Liver (tissue), 9 donors: Measurements from ENCODE around the gene LRRC7. TPM values are rescaled to one million over a fixed set of nuclear protein-coding genes. Genes with fewer than 3 reads are reported as not detected.

ENCODE experiments used
- DNase-seq: peaks from one replicate; pipeline ENCODE4 v3.0.0-alpha.2; 2017; ENCODE audit warnings: low spot score
- H3K27ac ChIP-seq, 2 donors: one replicate each; pipeline ENCODE4 v1.7.0; 2013; ENCODE audit warnings: inconsistent platforms in 2 of 2, low read length in 2 of 2, control low read depth in 1 of 2, low read depth in 1 of 2, mild to moderate bottlenecking in 1 of 2
- H3K27me3 ChIP-seq, 4 donors: one replicate each; pipeline versions ENCODE4 v1.6.1 to v1.7.0; 2013; ENCODE audit warnings: low read length in 3 of 4, inconsistent platforms in 1 of 4, mild to moderate bottlenecking in 1 of 4, moderate library complexity in 1 of 4; ENCODE audit not compliant: control insufficient read depth in 4 of 4, insufficient read depth in 4 of 4
- H3K36me3 ChIP-seq, 4 donors: one replicate each; pipeline versions ENCODE4 v1.6.1 to v1.7.0; 2013; ENCODE audit warnings: low read length in 3 of 4, mild to moderate bottlenecking in 3 of 4, low read depth in 1 of 4, moderate library complexity in 1 of 4; ENCODE audit not compliant: control insufficient read depth in 4 of 4, insufficient read depth in 3 of 4
- H3K4me1 ChIP-seq, 4 donors: one replicate each; pipeline versions ENCODE4 v1.6.1 to v1.7.0; 2013; ENCODE audit warnings: low read length in 3 of 4, mild to moderate bottlenecking in 3 of 4, moderate library complexity in 1 of 4; ENCODE audit not compliant: control insufficient read depth in 4 of 4, insufficient read depth in 4 of 4
- H3K4me3 ChIP-seq, 3 donors: one replicate each; pipeline versions ENCODE4 v1.6.1 to v1.7.0; 2013; ENCODE audit warnings: low read length in 3 of 3, control low read depth in 1 of 3, low read depth in 1 of 3, mild to moderate bottlenecking in 1 of 3
- H3K9ac ChIP-seq, 2 donors: one replicate each; pipeline ENCODE4 v1.7.0; 2013; ENCODE audit warnings: low read length in 2 of 2, mild to moderate bottlenecking in 2 of 2, moderate library complexity in 2 of 2, control low read depth in 1 of 2, low read depth in 1 of 2
- H3K9me3 ChIP-seq, 4 donors: one replicate each; pipeline versions ENCODE4 v1.6.1 to v1.7.0; 2013; ENCODE audit warnings: low read length in 3 of 4; ENCODE audit not compliant: control insufficient read depth in 4 of 4
- EGR1 ChIP-seq, 2 donors: IDR thresholded peaks; 2 replicates each; pipeline ENCODE4 v1.6.1; 2016 to 2018; ENCODE audit warnings: antibody characterized with exemption in 2 of 2, low read depth in 2 of 2
- FOXA2 ChIP-seq: IDR thresholded peaks from 2 replicates; pipeline ENCODE4 v1.6.1; 2016; ENCODE audit warnings: antibody characterized with exemption
- GABPA ChIP-seq, 2 donors: IDR thresholded peaks in 1 of 2; conservative IDR thresholded peaks in 1 of 2; 2 replicates each; pipeline ENCODE4 v1.6.1; 2016; ENCODE audit warnings: antibody characterized with exemption in 2 of 2, mild to moderate bottlenecking in 1 of 2, moderate library complexity in 1 of 2
- HNF4G ChIP-seq: IDR thresholded peaks from 2 replicates; pipeline ENCODE4 v1.6.1; 2016; ENCODE audit warnings: antibody characterized with exemption
- JUND ChIP-seq, 2 donors: IDR thresholded peaks; 2 replicates each; pipeline ENCODE4 v1.6.1; 2016; ENCODE audit warnings: antibody characterized with exemption in 2 of 2
- RAD21 ChIP-seq, 2 donors: IDR thresholded peaks; 2 replicates each; pipeline ENCODE4 v1.6.1; 2016; ENCODE audit warnings: antibody characterized with exemption in 2 of 2, mild to moderate bottlenecking in 2 of 2
- SP1 ChIP-seq: IDR thresholded peaks from 2 replicates; pipeline ENCODE4 v1.6.1; 2018; ENCODE audit warnings: antibody characterized with exemption, mild to moderate bottlenecking
- TAF1 ChIP-seq: conservative IDR thresholded peaks from 2 replicates; pipeline ENCODE4 v1.6.1; 2016; ENCODE audit warnings: antibody characterized with exemption, mild to moderate bottlenecking
- WGBS: extraction: QIAGEN DNeasy Blood & Tissue Kit; methylation state at CpG from one replicate; pipeline ENCODE4 v1.1.7; 2013; 5-methylcytosine and 5-hydroxymethylcytosine counted together
- polyA plus RNA-seq, 2 donors: library from polyadenylated mRNA; stranded (reverse) in 1 of 2; unstranded in 1 of 2; fragments of 200-250 nt in 1 of 2; fragments of >200 nt in 1 of 2; fragmentation: Nextera tagmentation in 1 of 2; extraction: Ambion mirVana in 1 of 2; gene quantifications; one replicate each; pipeline versions ENCODE4 v1.2.1 to v1.2.3, GENCODE V29; 2013 to 2015
- total RNA-seq, 2 donors: library from RNA; depleted of rRNA; stranded (reverse); fragments of >200 nt; gene quantifications; one replicate each; pipeline ENCODE4 v1.2.3, GENCODE V29; 2014
- TF ChIP-seq, protein P1 (sequence below): IDR thresholded peaks from 2 replicates; pipeline ENCODE4 v1.6.1; 2016; ENCODE audit warnings: antibody characterized with exemption, mild to moderate bottlenecking
- TF ChIP-seq, protein P2 (sequence below): IDR thresholded peaks from 2 replicates; pipeline ENCODE4 v1.6.1; 2016; ENCODE audit warnings: antibody characterized with exemption
- TF ChIP-seq, protein P3 (sequence below): fragments of 150-350 bp; IDR thresholded peaks from 2 replicates; pipeline ENCODE4 v1.5.1; 2017; ENCODE audit warnings: improper control_type of control experiment, low read depth, low read length; ENCODE audit not compliant: missing input control
- TF ChIP-seq, protein P4 (sequence below): IDR thresholded peaks from 2 replicates; pipeline ENCODE4 v1.6.1; 2016; ENCODE audit warnings: antibody characterized with exemption
- TF ChIP-seq, protein P5 (sequence below): IDR thresholded peaks from 2 replicates; pipeline ENCODE4 v1.6.1; 2016; ENCODE audit warnings: antibody characterized with exemption
- donor health status: healthy.
- donor health status: healthy.
- donor health status: healthy.
- donor health status: healthy.
- donor health status: healthy.

LRRC7 gene
- total and polyA plus RNA-seq, 4 donors, result 0.08 to 1.1 (median 0.67) TPM

DNA sequence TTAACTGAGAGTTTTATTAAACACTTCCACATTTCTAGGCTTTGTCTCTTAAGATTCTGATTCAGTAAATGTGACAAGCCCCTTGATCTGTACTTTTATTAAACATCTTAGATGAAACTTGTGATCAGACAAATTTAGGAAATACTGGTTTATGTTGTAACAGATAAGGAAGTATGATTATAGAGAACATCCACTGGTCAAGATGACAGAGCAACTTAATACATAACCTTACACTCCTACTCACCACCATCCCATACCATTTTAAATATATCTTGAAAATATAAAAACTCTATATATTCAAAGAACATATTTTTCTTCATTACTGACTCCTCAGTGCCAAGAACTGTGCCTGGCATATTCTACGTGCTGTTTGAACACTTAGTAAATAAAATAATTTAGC is 420.2 kb downstream of the LRRC7 start:
- no peaks in the 10 kb centered on the region for H3K4me1 ChIP-seq
- no peaks in the 10 kb centered on the region for H3K9me3 ChIP-seq
- no peak overlapping the region for H3K9ac ChIP-seq
- no peak overlapping the region for H3K4me3 ChIP-seq
- H3K27me3 ChIP-seq, result peaks cover 0 to 2% (median 0%) of the 10 kb centered on the region in 4 donors
- no peaks in the 10 kb centered on the region for H3K36me3 ChIP-seq
- 58% methylated on average over 1 of the region's 1 CpG for WGBS
- DNase-seq, result no peak
- H3K27ac ChIP-seq, result no peak overlapping the region
- TF ChIP-seq, protein P1, sequence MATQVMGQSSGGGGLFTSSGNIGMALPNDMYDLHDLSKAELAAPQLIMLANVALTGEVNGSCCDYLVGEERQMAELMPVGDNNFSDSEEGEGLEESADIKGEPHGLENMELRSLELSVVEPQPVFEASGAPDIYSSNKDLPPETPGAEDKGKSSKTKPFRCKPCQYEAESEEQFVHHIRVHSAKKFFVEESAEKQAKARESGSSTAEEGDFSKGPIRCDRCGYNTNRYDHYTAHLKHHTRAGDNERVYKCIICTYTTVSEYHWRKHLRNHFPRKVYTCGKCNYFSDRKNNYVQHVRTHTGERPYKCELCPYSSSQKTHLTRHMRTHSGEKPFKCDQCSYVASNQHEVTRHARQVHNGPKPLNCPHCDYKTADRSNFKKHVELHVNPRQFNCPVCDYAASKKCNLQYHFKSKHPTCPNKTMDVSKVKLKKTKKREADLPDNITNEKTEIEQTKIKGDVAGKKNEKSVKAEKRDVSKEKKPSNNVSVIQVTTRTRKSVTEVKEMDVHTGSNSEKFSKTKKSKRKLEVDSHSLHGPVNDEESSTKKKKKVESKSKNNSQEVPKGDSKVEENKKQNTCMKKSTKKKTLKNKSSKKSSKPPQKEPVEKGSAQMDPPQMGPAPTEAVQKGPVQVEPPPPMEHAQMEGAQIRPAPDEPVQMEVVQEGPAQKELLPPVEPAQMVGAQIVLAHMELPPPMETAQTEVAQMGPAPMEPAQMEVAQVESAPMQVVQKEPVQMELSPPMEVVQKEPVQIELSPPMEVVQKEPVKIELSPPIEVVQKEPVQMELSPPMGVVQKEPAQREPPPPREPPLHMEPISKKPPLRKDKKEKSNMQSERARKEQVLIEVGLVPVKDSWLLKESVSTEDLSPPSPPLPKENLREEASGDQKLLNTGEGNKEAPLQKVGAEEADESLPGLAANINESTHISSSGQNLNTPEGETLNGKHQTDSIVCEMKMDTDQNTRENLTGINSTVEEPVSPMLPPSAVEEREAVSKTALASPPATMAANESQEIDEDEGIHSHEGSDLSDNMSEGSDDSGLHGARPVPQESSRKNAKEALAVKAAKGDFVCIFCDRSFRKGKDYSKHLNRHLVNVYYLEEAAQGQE, result no peak
- TF ChIP-seq SP1, result no peak
- TF ChIP-seq FOXA2, result no peak
- TF ChIP-seq, protein P2, sequence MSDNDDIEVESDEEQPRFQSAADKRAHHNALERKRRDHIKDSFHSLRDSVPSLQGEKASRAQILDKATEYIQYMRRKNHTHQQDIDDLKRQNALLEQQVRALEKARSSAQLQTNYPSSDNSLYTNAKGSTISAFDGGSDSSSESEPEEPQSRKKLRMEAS, result no peak
- no peak for TF ChIP-seq GABPA (IDR thresholded peaks at IDR 0.05 in 1 of 2, conservative IDR thresholded peaks at IDR 0.05 in 1 of 2)

DNA sequence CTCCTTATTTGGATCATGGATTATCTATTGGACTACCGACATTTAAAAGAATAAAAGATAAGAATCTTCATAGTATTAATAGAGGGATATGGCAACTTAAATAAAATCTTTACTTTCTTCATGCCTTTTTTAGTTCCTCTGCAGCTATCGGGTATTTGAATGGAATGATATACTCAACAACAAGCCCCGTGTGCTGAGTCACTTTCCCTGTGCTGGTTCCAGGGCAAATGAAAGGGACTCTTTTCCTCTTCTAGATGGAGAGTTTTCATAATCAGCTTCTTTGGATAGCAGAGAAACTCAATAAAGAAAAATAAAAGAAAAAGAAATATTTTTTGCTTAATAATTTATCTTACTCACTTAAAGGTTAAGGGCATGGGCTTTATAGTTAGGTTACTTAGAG is 423.9 kb downstream of the LRRC7 start:
- Histone ChIP-seq H3K27ac (no peak overlapping the region), H3K9ac (no peak overlapping the region), H3K27me3 (no peaks in the 10 kb centered on the region), H3K4me3 (no peak overlapping the region), H3K36me3 (no peaks in the 10 kb centered on the region), H3K9me3 (no peaks in the 10 kb centered on the region), H3K4me1 (no peaks in the 10 kb centered on the region)
- 77% methylated on average over 3 of the region's 3 CpGs for WGBS
- no peak for DNase-seq
- TF ChIP-seq, protein P3, sequence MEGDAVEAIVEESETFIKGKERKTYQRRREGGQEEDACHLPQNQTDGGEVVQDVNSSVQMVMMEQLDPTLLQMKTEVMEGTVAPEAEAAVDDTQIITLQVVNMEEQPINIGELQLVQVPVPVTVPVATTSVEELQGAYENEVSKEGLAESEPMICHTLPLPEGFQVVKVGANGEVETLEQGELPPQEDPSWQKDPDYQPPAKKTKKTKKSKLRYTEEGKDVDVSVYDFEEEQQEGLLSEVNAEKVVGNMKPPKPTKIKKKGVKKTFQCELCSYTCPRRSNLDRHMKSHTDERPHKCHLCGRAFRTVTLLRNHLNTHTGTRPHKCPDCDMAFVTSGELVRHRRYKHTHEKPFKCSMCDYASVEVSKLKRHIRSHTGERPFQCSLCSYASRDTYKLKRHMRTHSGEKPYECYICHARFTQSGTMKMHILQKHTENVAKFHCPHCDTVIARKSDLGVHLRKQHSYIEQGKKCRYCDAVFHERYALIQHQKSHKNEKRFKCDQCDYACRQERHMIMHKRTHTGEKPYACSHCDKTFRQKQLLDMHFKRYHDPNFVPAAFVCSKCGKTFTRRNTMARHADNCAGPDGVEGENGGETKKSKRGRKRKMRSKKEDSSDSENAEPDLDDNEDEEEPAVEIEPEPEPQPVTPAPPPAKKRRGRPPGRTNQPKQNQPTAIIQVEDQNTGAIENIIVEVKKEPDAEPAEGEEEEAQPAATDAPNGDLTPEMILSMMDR, result no peak
- TF ChIP-seq, protein P4, sequence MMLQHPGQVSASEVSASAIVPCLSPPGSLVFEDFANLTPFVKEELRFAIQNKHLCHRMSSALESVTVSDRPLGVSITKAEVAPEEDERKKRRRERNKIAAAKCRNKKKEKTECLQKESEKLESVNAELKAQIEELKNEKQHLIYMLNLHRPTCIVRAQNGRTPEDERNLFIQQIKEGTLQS, result no peak
- TF ChIP-seq RAD21 (IDR thresholded peaks at IDR 0.05) (no peak), EGR1 (IDR thresholded peaks at IDR 0.05; ENCODE audit: low read depth in 2 of 2) (no peak)

DNA sequence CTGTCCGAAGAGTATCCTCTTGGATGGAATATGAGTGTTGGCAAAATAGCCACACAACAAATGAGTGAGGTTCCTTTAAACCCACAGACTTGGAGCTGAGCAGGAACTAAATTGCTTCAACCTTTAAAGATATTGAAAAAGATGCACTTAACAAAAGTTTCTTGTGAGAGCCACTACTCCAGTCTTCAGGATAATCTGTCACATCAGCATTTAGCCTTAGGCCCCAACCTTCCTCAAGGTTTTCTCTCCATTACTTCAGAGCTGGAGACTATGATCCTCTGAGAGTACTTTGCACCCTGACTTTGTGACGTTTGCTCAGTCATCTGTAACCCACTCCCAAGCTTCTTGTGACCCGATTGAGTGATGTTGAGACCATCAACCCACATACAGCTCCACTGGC is 424.9 kb downstream of the LRRC7 start:
- Histone ChIP-seq H3K9me3 (no peaks in the 10 kb centered on the region), H3K27me3 (no peaks in the 10 kb centered on the region), H3K4me3 (no peak overlapping the region), H3K36me3 (no peaks in the 10 kb centered on the region), H3K9ac (no peak overlapping the region), H3K27ac (no peak overlapping the region), H3K4me1 (no peaks in the 10 kb centered on the region)
- WGBS, result 62% methylated on average over 3 of the region's 3 CpGs
- DNase-seq, result no peak
- TF ChIP-seq, protein P1, result no peak
- TF ChIP-seq, protein P5, sequence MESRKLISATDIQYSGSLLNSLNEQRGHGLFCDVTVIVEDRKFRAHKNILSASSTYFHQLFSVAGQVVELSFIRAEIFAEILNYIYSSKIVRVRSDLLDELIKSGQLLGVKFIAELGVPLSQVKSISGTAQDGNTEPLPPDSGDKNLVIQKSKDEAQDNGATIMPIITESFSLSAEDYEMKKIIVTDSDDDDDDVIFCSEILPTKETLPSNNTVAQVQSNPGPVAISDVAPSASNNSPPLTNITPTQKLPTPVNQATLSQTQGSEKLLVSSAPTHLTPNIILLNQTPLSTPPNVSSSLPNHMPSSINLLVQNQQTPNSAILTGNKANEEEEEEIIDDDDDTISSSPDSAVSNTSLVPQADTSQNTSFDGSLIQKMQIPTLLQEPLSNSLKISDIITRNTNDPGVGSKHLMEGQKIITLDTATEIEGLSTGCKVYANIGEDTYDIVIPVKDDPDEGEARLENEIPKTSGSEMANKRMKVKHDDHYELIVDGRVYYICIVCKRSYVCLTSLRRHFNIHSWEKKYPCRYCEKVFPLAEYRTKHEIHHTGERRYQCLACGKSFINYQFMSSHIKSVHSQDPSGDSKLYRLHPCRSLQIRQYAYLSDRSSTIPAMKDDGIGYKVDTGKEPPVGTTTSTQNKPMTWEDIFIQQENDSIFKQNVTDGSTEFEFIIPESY, result no peak
- no peak for TF ChIP-seq HNF4G
- TF ChIP-seq, protein P2, result no peak
- TF ChIP-seq TAF1, result no peak
- no peak for TF ChIP-seq JUND (IDR thresholded peaks at IDR 0.05)
